H1 (cell line): ENCODE data around the gene ARHGAP4. TPM values are rescaled to one million over a fixed set of nuclear protein-coding genes. Genes with fewer than 3 reads are reported as not detected.

Experiments used
- CTCF ChIA-PET: fragments of 300-600 bp; sonication (Branson Sonifier 250); formaldehyde crosslinking; loops from one replicate; lab custom pipeline; 2021; ENCODE audit not compliant: partially characterized antibody; lab: Charles Lee
- POLR2A ChIA-PET: fragments of 300-600 bp; sonication (Branson Sonifier 250); formaldehyde crosslinking; loops from one replicate; lab custom pipeline; 2021; ENCODE audit warnings: inconsistent platforms; ENCODE audit not compliant: partially characterized antibody; lab: Charles Lee
- DNase-seq, 2 experiments: peaks; one replicate each; pipeline versions ENCODE4 v3.0.0 to v3.0.0-alpha.2; 2010 to 2022; ENCODE audit warnings: low spot score in 2 of 2, low read depth in 1 of 2, mixed read lengths in 1 of 2
- FAIRE-seq: peaks from 2 replicates; lab custom pipeline; 2011; peaks lifted over from hg19 to GRCh38; lab: Jason Lieb, UNC
- H2AFZ ChIP-seq: 2 replicates; pipeline ENCODE4 v1.8.1; 2012; ENCODE audit warnings: low read length, inconsistent platforms
- H2AK5ac ChIP-seq: 2 replicates; pipeline ENCODE4 v1.6.1; 2013; ENCODE audit warnings: low read depth, low read length
- H2BK120ac ChIP-seq: replicated peaks from 2 replicates; pipeline ENCODE3; 2013; ENCODE audit warnings: low read depth, low read length, inconsistent platforms
- H2BK12ac ChIP-seq: 2 replicates; pipeline ENCODE4 v1.6.1; 2013; ENCODE audit warnings: low read depth, low read length
- H2BK15ac ChIP-seq: 2 replicates; pipeline ENCODE4 v1.6.1; 2013; ENCODE audit warnings: low read length
- H2BK20ac ChIP-seq: 2 replicates; pipeline ENCODE4 v1.6.1; 2013; ENCODE audit warnings: low read length
- H2BK5ac ChIP-seq: 2 replicates; pipeline ENCODE4 v1.6.1; 2013; ENCODE audit warnings: low read depth, low read length
- H3K14ac ChIP-seq: 2 replicates; pipeline ENCODE4 v1.6.1; 2013; ENCODE audit warnings: inconsistent platforms; ENCODE audit not compliant: insufficient read length
- H3K18ac ChIP-seq: 2 replicates; pipeline ENCODE4 v1.6.1; 2013; ENCODE audit warnings: low read length; ENCODE audit errors: extremely low read depth
- H3K23ac ChIP-seq: 2 replicates; pipeline ENCODE4 v1.6.1; 2013; ENCODE audit warnings: inconsistent platforms; ENCODE audit not compliant: insufficient read length
- H3K23me2 ChIP-seq: 2 replicates; pipeline ENCODE4 v1.6.1; 2013; ENCODE audit warnings: low read depth, low read length
- H3K27ac ChIP-seq: 2 replicates; pipeline ENCODE4 v1.6.1; 2011; ENCODE audit warnings: low read depth, low read length, inconsistent platforms
- H3K27me3 ChIP-seq, 4 experiments: replicated peaks in 1 of 4; 1 replicate in 1 of 4; 2 replicates in 3 of 4; pipeline versions ENCODE4 v1.6.1 to v1.8.1; 2011 to 2013; ENCODE audit warnings: low read length in 3 of 4, mild to moderate bottlenecking in 3 of 4, inconsistent platforms in 2 of 4, mixed read lengths in 2 of 4, moderate library complexity in 1 of 4; ENCODE audit not compliant: control insufficient read depth in 3 of 4, insufficient read depth in 3 of 4; ENCODE audit errors: extremely low read depth in 1 of 4
- H3K36me3 ChIP-seq, 4 experiments: 2 replicates each; pipeline versions ENCODE4 v1.6.1 to v1.8.1; 2011 to 2013; ENCODE audit warnings: mild to moderate bottlenecking in 4 of 4, low read length in 3 of 4, moderate library complexity in 2 of 4, control low read depth in 1 of 4, inconsistent platforms in 1 of 4; ENCODE audit not compliant: insufficient read depth in 4 of 4, control insufficient read depth in 2 of 4
- H3K4ac ChIP-seq: replicated peaks from 2 replicates; pipeline ENCODE3; 2013; ENCODE audit warnings: low read length, low read depth, mixed read lengths, inconsistent platforms; ENCODE audit not compliant: insufficient read length
- H3K4me1 ChIP-seq, 4 experiments: replicated peaks in 1 of 4; 1 replicate in 1 of 4; 2 replicates in 3 of 4; pipeline versions ENCODE4 v1.6.1 to v1.8.1; 2011 to 2013; ENCODE audit warnings: low read length in 3 of 4, inconsistent platforms in 2 of 4, mixed read lengths in 1 of 4; ENCODE audit not compliant: insufficient read depth in 4 of 4, control insufficient read depth in 3 of 4
- H3K4me2 ChIP-seq, 2 experiments: 2 replicates each; pipeline versions ENCODE4 v1.6.1 to v1.8.1; 2011 to 2013; ENCODE audit warnings: low read depth in 2 of 2, low read length in 2 of 2, control low read depth in 1 of 2, inconsistent platforms in 1 of 2, mild to moderate bottlenecking in 1 of 2; ENCODE audit not compliant: insufficient read depth in 1 of 2
- H3K4me3 ChIP-seq, 4 experiments: fragments of 200-600, 300-600 bp in 1 of 4; sonication (generic), shearing (Covaris generic), sonication (Bioruptor Twin) in 1 of 4; 2 replicates each; pipeline versions ENCODE4 v1.5.1 to v1.8.1; 2011 to 2016; ENCODE audit warnings: low read length in 4 of 4, low read depth in 3 of 4, control low read depth in 2 of 4, inconsistent platforms in 2 of 4, mild to moderate bottlenecking in 2 of 4, mixed read lengths in 1 of 4, moderate library complexity in 1 of 4; ENCODE audit not compliant: insufficient read depth in 2 of 4; ENCODE audit errors: extremely low read depth in 1 of 4
- H3K56ac ChIP-seq: replicated peaks from 2 replicates; pipeline ENCODE3; 2013; ENCODE audit warnings: low read depth, mild to moderate bottlenecking, mixed read lengths, low read length, inconsistent platforms; ENCODE audit not compliant: insufficient read length
- H3K79me1 ChIP-seq: 2 replicates; pipeline ENCODE4 v1.6.1; 2013; ENCODE audit warnings: low read depth, low read length, control low read depth
- H3K79me2 ChIP-seq, 2 experiments: 2 replicates each; pipeline versions ENCODE4 v1.6.1 to v1.8.1; 2012 to 2013; ENCODE audit warnings: low read length in 2 of 2, mild to moderate bottlenecking in 2 of 2, inconsistent platforms in 1 of 2; ENCODE audit not compliant: insufficient read depth in 2 of 2, control insufficient read depth in 1 of 2
- H3K9ac ChIP-seq, 4 experiments: replicated peaks in 1 of 4; 1 replicate in 1 of 4; 2 replicates in 3 of 4; pipeline versions ENCODE4 v1.6.1 to v1.8.1; 2011 to 2013; ENCODE audit warnings: low read depth in 3 of 4, low read length in 3 of 4, control low read depth in 2 of 4, mild to moderate bottlenecking in 2 of 4, moderate library complexity in 2 of 4, inconsistent platforms in 1 of 4; ENCODE audit errors: extremely low read depth in 1 of 4
- H3K9me3 ChIP-seq, 2 experiments: 2 replicates each; pipeline versions ENCODE4 v1.6.1 to v1.8.1; 2012 to 2013; ENCODE audit warnings: mild to moderate bottlenecking in 2 of 2, moderate library complexity in 2 of 2, control low read depth in 1 of 2, inconsistent platforms in 1 of 2, low read depth in 1 of 2, low read length in 1 of 2, mixed read lengths in 1 of 2; ENCODE audit not compliant: insufficient read depth in 2 of 2
- H4K20me1 ChIP-seq, 2 experiments: replicated peaks in 1 of 2; 2 replicates each; pipeline versions ENCODE3 to v1.8.1; 2011 to 2013; ENCODE audit warnings: inconsistent platforms in 2 of 2, low read length in 2 of 2, mild to moderate bottlenecking in 1 of 2; ENCODE audit not compliant: insufficient read depth in 2 of 2, control insufficient read depth in 1 of 2
- H4K5ac ChIP-seq: 2 replicates; pipeline ENCODE4 v1.6.1; 2013; ENCODE audit warnings: low read length, low read depth, mixed read lengths, inconsistent platforms; ENCODE audit not compliant: insufficient read length
- H4K8ac ChIP-seq: 2 replicates; pipeline ENCODE4 v1.8.0; 2013; ENCODE audit warnings: mild to moderate bottlenecking, moderate library complexity, low read length, inconsistent platforms; ENCODE audit not compliant: insufficient read depth; ENCODE audit errors: extremely low read depth
- H4K91ac ChIP-seq: replicated peaks from 2 replicates; pipeline ENCODE3; 2013; ENCODE audit warnings: low read length, mixed read lengths, inconsistent platforms; ENCODE audit not compliant: insufficient read length
- BACH1 ChIP-seq: IDR thresholded peaks from 2 replicates; pipeline ENCODE4 v1.6.1; 2012; ENCODE audit warnings: low read length, improper control_type of control experiment
- CBX5 ChIP-seq: fragments of 300-800, 300-1000 bp; sonication (generic); IDR thresholded peaks from 2 replicates; pipeline ENCODE4 v1.7.1; 2016; ENCODE audit warnings: antibody characterized with exemption, low read length, low read depth
- CBX8 ChIP-seq: fragments of 300-800, 300-1000 bp; sonication (generic); IDR thresholded peaks from 2 replicates; pipeline ENCODE4 v1.7.1; 2016; ENCODE audit warnings: low read depth, low read length, borderline replicate concordance
- CEBPB ChIP-seq: IDR thresholded peaks from 2 replicates; pipeline ENCODE4 v1.6.1; 2012; ENCODE audit warnings: low read depth, low read length
- SIN3A ChIP-seq, 2 experiments: IDR thresholded peaks in 1 of 2; conservative IDR thresholded peaks in 1 of 2; 2 replicates each; pipeline ENCODE4 v1.6.1; 2011 to 2012; ENCODE audit warnings: low read length in 2 of 2, improper control_type of control experiment in 1 of 2, low read depth in 1 of 2, mild to moderate bottlenecking in 1 of 2
- WGBS, 2 experiments: shearing (Covaris generic) in 1 of 2; methylation state at CpG; one replicate each; pipeline versions ENCODE4 v1.1.6 to v1.1.7; 2013 to 2015; ENCODE audit warnings: low lambda C conversion rate in 2 of 2, mixed read lengths in 2 of 2, inconsistent platforms in 1 of 2, low coverage in 1 of 2, missing lambda C conversion rate in 1 of 2; ENCODE audit not compliant: insufficient replicate concordance in 2 of 2, insufficient coverage in 1 of 2, insufficient read length in 1 of 2; ENCODE audit errors: extremely low coverage in 1 of 2, missing lambda C conversion rate in 1 of 2; 5-methylcytosine and 5-hydroxymethylcytosine counted together
- polyA plus RNA-seq, 7 experiments: library from polyadenylated mRNA; depleted of rRNA in 3 of 7; stranded (reverse) in 5 of 7; unstranded in 2 of 7; fragments of >200 nt in 5 of 7; fragments of 200-250 nt in 2 of 7; gene quantifications; 1 replicate in 5 of 7; 2 replicates in 1 of 7; 4 replicates in 1 of 7; pipeline versions ENCODE4 v1.2.1 to v1.2.3, GENCODE V29; 2011 to 2013; ENCODE audit warnings: missing spikeins in 2 of 7, mixed read lengths in 2 of 7
- total RNA-seq: library from RNA; stranded (reverse); fragmentation: NEBNext Ultra II Directional; extraction: Animal tissue kit (Norgen Biotek cat#: 25700); gene quantifications from 2 replicates; pipeline ENCODE4 v1.2.1, GENCODE V29; 2021

The ARHGAP4 gene
- total and polyA plus RNA-seq, 2 of the 8 experiments (the other 6 are each of a cell fraction or from before 2014, with no cell fraction given): 23.9 to 26.0 TPM

DNA sequence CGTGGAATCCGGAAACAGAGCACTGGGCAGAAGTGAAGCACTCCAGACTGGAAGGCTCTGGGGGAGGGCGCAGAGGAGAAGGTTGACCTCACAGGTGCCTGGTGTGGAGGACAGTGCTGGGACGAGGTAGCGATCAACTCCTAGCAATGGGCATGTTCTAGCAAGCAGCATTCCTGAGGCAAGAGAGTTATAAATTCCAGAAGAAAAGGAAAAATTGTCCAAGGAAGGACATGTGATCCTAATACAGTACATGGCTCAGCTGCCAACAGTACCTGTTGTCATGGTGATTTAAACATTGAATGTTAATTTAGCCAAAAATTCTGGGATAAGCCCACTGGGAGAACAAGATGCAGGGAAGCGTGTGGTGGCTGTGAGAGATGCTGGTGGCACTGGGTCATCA, 8.2 kb downstream of the ARHGAP4 start:
- peaks cover 0 to 2% of the 10 kb centered on the region in 2 experiments for H4K20me1 ChIP-seq
- no peaks in the 10 kb centered on the region for H3K27me3 ChIP-seq
- ChIA-PET POLR2A (interaction anchor here (1.0 to 14.9 kb wide), 3 partner anchors 10 to 24 kb away, joined by 3 to 231 read pairs (median 5); partner anchors contain the start of genes NAA10 and RENBP), CTCF (interaction anchor here (1.0 to 1.6 kb wide), 2 partner anchors 30 to 143 kb away, joined by 3 to 5 read pairs; no protein-coding TSS in a partner anchor)
- no peak overlapping the region for H3K18ac ChIP-seq
- no peak overlapping the region for H4K5ac ChIP-seq
- H3K79me1 ChIP-seq: no peaks in the 10 kb centered on the region
- H3K23me2 ChIP-seq: no peaks in the 10 kb centered on the region
- H3K56ac ChIP-seq: no peak overlapping the region
- WGBS, 2 experiments: 96% methylated on average over 6 of the region's 6 CpGs; no CpG with 5 or more reads in 1 of the 2 experiments
- H3K9me3 ChIP-seq: no peaks in the 10 kb centered on the region
- no peak overlapping the region for H3K9ac ChIP-seq
- H2BK5ac ChIP-seq: no peak overlapping the region
- H3K27ac ChIP-seq: no peak overlapping the region
- no peak overlapping the region for H2BK120ac ChIP-seq
- no peak overlapping the region for H3K23ac ChIP-seq
- H2AK5ac ChIP-seq: no peak overlapping the region
- no peak overlapping the region for H3K4me3 ChIP-seq
- no peak overlapping the region for H3K14ac ChIP-seq
- DNase-seq (no peak), FAIRE-seq (no peak)
- no peak overlapping the region for H2BK12ac ChIP-seq
- H4K8ac ChIP-seq: no peak overlapping the region
- no peaks in the 10 kb centered on the region for H3K4me1 ChIP-seq
- TF ChIP-seq CEBPB (no peak), CBX5 (no peak), BACH1 (no peak), CBX8 (no peak), SIN3A (conservative IDR thresholded peaks at IDR 0.05 in 1 of 2, IDR thresholded peaks at IDR 0.05 in 1 of 2; ENCODE audit: low read depth in 1 of 2, low read length in 2 of 2) (no peak)
- H3K4me2 ChIP-seq: no peak overlapping the region
- H2BK20ac ChIP-seq: no peak overlapping the region
- H2BK15ac ChIP-seq: no peak overlapping the region
- 0 out of 8 replicates have a peak, but pooled peaks cover 0 to 2% (median 0%) of the 10 kb centered on the region in 4 experiments for H3K36me3 ChIP-seq
- H2AFZ ChIP-seq: no peak overlapping the region
- no peak overlapping the region for H3K4ac ChIP-seq
- no peaks in the 10 kb centered on the region for H3K79me2 ChIP-seq
- no peak overlapping the region for H4K91ac ChIP-seq
